BE2C (cell line): ENCODE results near the gene FBXO11.

ENCODE experiments used
- DNase-seq: peaks from one replicate; pipeline ENCODE4 v3.0.0-alpha.2; 2020
- H3K27me3 ChIP-seq: fragments of 250-450 bp; sonication (Bioruptor Pico); 2 replicates; pipeline ENCODE4 v1.5.1; 2020; ENCODE audit warnings: mild to moderate bottlenecking
- H3K36me3 ChIP-seq: fragments of 250-450 bp; sonication (Bioruptor Pico); 2 replicates; pipeline ENCODE4 v1.5.1; 2020; ENCODE audit warnings: mild to moderate bottlenecking
- H3K4me1 ChIP-seq: fragments of 250-450 bp; sonication (Bioruptor Pico); 2 replicates; pipeline ENCODE4 v1.5.1; 2020
- H3K4me3 ChIP-seq: 2 replicates; pipeline ENCODE4 v1.5.1; 2011; ENCODE audit warnings: low read depth, low read length
- H3K9me3 ChIP-seq: fragments of 250-450 bp; sonication (Bioruptor Pico); 2 replicates; pipeline ENCODE4 v1.5.1; 2020
- CTCF ChIP-seq: IDR thresholded peaks from 2 replicates; pipeline ENCODE4 v1.5.1; 2012; ENCODE audit warnings: mild to moderate bottlenecking, low read depth, low read length

Gene FBXO11

DNA sequence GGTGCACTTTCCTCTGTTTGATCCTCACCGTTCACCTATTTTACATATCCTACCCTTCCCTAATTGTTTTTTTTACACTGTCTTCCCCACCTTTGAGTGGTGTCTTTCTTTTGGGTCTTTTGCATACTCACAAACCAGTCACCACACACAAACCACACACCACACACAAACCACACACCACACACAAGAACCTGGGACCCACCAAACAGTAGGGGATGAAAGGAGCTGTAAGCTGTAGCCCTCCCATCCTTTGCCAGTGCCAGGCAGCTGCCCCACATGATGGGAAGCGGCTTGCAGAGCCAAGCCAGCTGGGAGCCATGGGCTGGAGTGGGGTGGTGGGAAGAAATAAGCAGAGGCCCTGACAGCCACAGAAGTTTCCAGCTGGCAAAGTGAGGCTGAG, 162.2 kb downstream of the FBXO11 start:
- no peaks in the 10 kb centered on the region for H3K36me3 ChIP-seq
- no peaks in the 10 kb centered on the region for H3K9me3 ChIP-seq
- no peaks in the 10 kb centered on the region; the same call in 1 of the 2 replicates for H3K27me3 ChIP-seq
- H3K4me1 ChIP-seq = no peaks in the 10 kb centered on the region
- no peak overlapping the region for H3K4me3 ChIP-seq
- DNase-seq = no peak
- TF ChIP-seq CTCF = no peak

DNA sequence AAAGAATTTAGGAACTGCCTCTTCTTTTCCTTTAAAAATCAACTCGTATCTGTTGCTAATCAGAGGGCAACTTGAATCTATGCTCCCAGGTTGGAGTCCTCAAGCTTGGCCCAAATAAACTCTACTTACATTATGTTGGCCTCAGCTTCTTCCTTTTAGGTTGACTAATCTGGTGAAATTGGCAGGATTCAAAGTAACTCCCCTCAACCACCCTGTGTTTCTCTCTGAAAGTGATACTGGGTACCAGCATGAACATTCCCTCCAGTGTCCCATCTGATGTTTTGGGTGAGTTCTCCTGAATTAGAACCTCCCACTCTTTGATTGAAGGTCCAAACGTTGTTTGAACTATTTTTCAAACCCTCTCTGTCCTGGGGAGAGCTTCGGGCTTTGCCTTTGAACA, 164.7 kb downstream of the FBXO11 start:
- H3K36me3 ChIP-seq = no peaks in the 10 kb centered on the region
- no peak for DNase-seq
- no peaks in the 10 kb centered on the region; the same call in 1 of the 2 replicates for H3K27me3 ChIP-seq
- H3K4me1 ChIP-seq = no peaks in the 10 kb centered on the region
- H3K9me3 ChIP-seq = no peaks in the 10 kb centered on the region
- no peak overlapping the region for H3K4me3 ChIP-seq
- TF ChIP-seq CTCF = no peak

DNA sequence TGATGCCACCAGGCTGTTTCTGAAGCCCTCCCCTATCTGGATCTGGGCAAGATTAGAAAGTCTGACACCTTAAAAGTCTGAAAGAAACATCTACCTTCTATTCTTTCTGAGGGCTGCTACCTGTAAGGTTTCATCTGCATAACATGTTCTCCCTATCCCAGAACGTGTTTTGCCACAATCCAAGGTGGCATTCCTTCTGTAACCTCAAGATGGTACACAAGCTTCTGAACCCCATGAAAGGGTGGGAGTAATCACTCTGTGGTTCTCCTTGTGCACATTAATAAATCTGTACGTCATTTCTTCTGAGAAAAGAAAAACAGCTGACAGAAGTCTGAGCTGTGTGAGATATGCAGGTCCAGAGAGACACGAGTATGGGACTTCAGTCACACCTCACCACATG, 165.2 kb downstream of the FBXO11 start:
- Histone ChIP-seq H3K4me1 (no peaks in the 10 kb centered on the region), H3K36me3 (no peaks in the 10 kb centered on the region)
- TF ChIP-seq CTCF = no peak

More for the DNA sequence above, 165.2 kb downstream of the FBXO11 start:
- Histone ChIP-seq H3K4me3 (no peak overlapping the region), H3K27me3 (no peaks in the 10 kb centered on the region; the same call in 1 of the 2 replicates), H3K9me3 (no peaks in the 10 kb centered on the region)
- no peak for DNase-seq
